Tibial nerve (tissue), 4 donors: ENCODE data around the gene SLC25A21.

ENCODE experiments used
- EP300 ChIP-seq, 2 donors: sonication (generic); formaldehyde crosslinking; IDR thresholded peaks; one replicate each; pipeline ENCODE4 v1.6.1; 2017; ENCODE audit warnings: antibody characterized with exemption in 2 of 2, mild to moderate bottlenecking in 1 of 2
- POLR2A ChIP-seq, 2 donors: fragments of 450-650 bp; IDR thresholded peaks; one replicate each; pipeline ENCODE4 v1.6.1; 2017; ENCODE audit warnings: antibody characterized with exemption in 2 of 2, mild to moderate bottlenecking in 2 of 2, moderate library complexity in 2 of 2
- TF ChIP-seq, protein P1 (sequence below), 5 experiments: fragments of 200-600 bp in 3 of 5; fragments of 450-650 bp in 2 of 5; sonication (generic) in 3 of 5; IDR thresholded peaks; one replicate each; pipeline ENCODE4 v1.5.1; 2016 to 2019; ENCODE audit warnings: antibody characterized with exemption in 5 of 5, mild to moderate bottlenecking in 3 of 5, moderate library complexity in 2 of 5

DNA sequence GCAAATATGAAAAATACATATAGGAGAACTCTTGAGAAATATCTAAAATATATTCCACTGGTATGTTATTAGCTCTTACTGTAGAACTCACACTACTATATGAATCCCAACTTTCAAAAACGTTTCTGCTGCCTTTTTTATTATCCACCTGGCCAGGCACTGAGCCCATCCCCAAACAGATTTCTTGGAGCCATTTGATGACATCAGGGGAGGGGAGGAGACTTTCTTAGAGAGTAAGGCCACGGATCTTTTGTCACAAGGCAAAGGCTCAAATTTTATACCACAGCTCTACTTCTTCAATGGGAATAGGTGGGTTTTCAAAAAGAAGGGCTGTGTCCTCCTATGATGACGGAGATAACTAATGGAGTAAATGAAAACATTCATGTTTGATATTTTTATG, 83.0 kb downstream of the SLC25A21 start:
- TF ChIP-seq, protein P1, sequence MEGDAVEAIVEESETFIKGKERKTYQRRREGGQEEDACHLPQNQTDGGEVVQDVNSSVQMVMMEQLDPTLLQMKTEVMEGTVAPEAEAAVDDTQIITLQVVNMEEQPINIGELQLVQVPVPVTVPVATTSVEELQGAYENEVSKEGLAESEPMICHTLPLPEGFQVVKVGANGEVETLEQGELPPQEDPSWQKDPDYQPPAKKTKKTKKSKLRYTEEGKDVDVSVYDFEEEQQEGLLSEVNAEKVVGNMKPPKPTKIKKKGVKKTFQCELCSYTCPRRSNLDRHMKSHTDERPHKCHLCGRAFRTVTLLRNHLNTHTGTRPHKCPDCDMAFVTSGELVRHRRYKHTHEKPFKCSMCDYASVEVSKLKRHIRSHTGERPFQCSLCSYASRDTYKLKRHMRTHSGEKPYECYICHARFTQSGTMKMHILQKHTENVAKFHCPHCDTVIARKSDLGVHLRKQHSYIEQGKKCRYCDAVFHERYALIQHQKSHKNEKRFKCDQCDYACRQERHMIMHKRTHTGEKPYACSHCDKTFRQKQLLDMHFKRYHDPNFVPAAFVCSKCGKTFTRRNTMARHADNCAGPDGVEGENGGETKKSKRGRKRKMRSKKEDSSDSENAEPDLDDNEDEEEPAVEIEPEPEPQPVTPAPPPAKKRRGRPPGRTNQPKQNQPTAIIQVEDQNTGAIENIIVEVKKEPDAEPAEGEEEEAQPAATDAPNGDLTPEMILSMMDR (IDR thresholded peaks at IDR 0.05): no peak
- TF ChIP-seq POLR2A (IDR thresholded peaks at IDR 0.05) (no peak), EP300 (IDR thresholded peaks at IDR 0.05) (no peak)
